Right atrium auricular region (tissue), 2 donors: ENCODE data around the gene INSL3. TPM values are rescaled to one million over a fixed set of nuclear protein-coding genes. Genes with fewer than 3 reads are reported as not detected.

ENCODE experiments used
- DNase-seq: peaks from one replicate; pipeline ENCODE4 v3.0.0-alpha.2; 2019; ENCODE audit warnings: low spot score
- H3K27ac ChIP-seq, 2 donors: fragments of 200-600 bp; sonication (generic); 1 replicate in 1 of 2; 2 replicates in 1 of 2; pipeline ENCODE4 v1.5.1; 2016 to 2019
- H3K27me3 ChIP-seq, 2 donors: fragments of 200-600 bp; sonication (generic); one replicate each; pipeline versions ENCODE4 v1.5.1 to v1.6.0; 2017 to 2019
- H3K36me3 ChIP-seq: fragments of 200-600 bp; sonication (generic); one replicate; pipeline ENCODE4 v1.5.1; 2016
- H3K4me1 ChIP-seq, 2 donors: fragments of 200-600 bp; sonication (generic); one replicate each; pipeline versions ENCODE4 v1.5.1 to v1.6.0; 2017 to 2019
- H3K4me3 ChIP-seq, 2 donors: fragments of 200-600 bp; sonication (generic); 1 replicate in 1 of 2; 2 replicates in 1 of 2; pipeline ENCODE4 v1.5.1; 2017 to 2019; ENCODE audit warnings: mild to moderate bottlenecking in 1 of 2, moderate library complexity in 1 of 2
- H3K9me3 ChIP-seq, 2 donors: fragments of 200-600 bp; sonication (generic); one replicate each; pipeline ENCODE4 v1.5.1; 2019
- total RNA-seq, 2 donors: library from RNA; depleted of rRNA; stranded (reverse); fragments of >200 nt; gene quantifications; one replicate each; pipeline ENCODE4 v1.1.0, GENCODE V29; 2016
- TF ChIP-seq, protein P1 (sequence below), 2 donors: fragments of 200-600 bp; sonication (generic); IDR thresholded peaks; one replicate each; pipeline ENCODE4 v1.5.1; 2019; ENCODE audit warnings: antibody characterized with exemption in 2 of 2

INSL3 gene
- total RNA-seq, 2 donors from 2014 or later = not detected

- no peaks in the 10 kb centered on the region for H3K9me3 ChIP-seq
These were observed 49.1 kb downstream of the INSL3 start for GRCh38 chr19:17772172-17772571.

DNA sequence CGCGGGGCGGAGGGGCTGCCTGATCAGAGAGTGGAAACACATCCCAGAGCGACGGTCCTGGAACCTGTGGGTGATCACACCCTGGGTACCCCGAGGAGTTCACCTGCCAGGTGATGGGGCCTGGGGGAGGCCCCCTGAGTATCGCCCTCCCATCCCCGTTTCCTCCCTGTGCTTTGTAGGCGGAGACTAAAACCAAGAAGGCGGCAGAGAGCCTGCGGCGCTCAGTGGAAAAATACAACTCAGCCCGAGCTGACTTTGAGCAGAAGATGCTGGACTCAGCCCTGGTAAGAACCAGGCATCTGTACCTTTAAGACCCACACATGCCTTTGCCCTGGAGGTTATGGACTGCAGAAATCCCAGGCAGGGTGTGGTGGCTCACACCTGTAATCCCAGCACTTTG lies 50.7 kb downstream of the INSL3 start:
- no peak overlapping the region for H3K27ac ChIP-seq
- no peaks in the 10 kb centered on the region for H3K36me3 ChIP-seq
- no peaks in the 10 kb centered on the region for H3K27me3 ChIP-seq
- H3K4me1 ChIP-seq = peaks cover 0 to 10% of the 10 kb centered on the region in 2 donors
- TF ChIP-seq, protein P1, sequence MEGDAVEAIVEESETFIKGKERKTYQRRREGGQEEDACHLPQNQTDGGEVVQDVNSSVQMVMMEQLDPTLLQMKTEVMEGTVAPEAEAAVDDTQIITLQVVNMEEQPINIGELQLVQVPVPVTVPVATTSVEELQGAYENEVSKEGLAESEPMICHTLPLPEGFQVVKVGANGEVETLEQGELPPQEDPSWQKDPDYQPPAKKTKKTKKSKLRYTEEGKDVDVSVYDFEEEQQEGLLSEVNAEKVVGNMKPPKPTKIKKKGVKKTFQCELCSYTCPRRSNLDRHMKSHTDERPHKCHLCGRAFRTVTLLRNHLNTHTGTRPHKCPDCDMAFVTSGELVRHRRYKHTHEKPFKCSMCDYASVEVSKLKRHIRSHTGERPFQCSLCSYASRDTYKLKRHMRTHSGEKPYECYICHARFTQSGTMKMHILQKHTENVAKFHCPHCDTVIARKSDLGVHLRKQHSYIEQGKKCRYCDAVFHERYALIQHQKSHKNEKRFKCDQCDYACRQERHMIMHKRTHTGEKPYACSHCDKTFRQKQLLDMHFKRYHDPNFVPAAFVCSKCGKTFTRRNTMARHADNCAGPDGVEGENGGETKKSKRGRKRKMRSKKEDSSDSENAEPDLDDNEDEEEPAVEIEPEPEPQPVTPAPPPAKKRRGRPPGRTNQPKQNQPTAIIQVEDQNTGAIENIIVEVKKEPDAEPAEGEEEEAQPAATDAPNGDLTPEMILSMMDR (IDR thresholded peaks at IDR 0.05) = no peak
- DNase-seq = no peak
- no peak overlapping the region for H3K4me3 ChIP-seq
- no peaks in the 10 kb centered on the region for H3K9me3 ChIP-seq

More at GRCh38 chr19:17772172-17772571, 49.1 kb downstream of the INSL3 start:
- Histone ChIP-seq H3K4me3 (no peak overlapping the region), H3K4me1 (no peaks in the 10 kb centered on the region), H3K36me3 (no peaks in the 10 kb centered on the region), H3K27ac (no peak overlapping the region), H3K27me3 (no peaks in the 10 kb centered on the region)
- TF ChIP-seq, protein P1 (IDR thresholded peaks at IDR 0.05) = no peak
- no peak for DNase-seq

DNA sequence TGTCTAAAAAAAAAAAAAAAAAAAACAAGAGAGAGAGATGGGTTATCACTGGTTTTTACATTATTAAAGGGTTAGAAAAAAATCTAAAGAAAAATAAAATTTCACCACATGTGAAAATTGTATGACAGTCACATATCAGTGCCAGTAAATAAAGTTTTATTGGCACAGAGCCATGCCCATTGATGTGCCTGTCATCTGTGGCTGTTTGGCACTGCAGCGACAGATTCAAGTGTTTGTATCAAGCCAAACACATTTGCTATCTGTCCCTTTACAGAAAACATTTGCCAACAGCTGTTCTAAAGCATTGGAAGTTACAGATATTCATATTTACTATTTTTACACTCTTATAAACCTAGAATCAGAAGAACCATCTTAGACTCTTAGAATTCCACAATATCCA lies 53.8 kb downstream of the INSL3 start:
- Histone ChIP-seq H3K9me3 (no peaks in the 10 kb centered on the region), H3K27me3 (no peaks in the 10 kb centered on the region), H3K4me1 (peaks cover 0 to 10% of the 10 kb centered on the region in 2 donors), H3K4me3 (no peak overlapping the region), H3K36me3 (no peaks in the 10 kb centered on the region), H3K27ac (no peak overlapping the region)
- TF ChIP-seq, protein P1 (IDR thresholded peaks at IDR 0.05) = no peak
- DNase-seq = no peak

DNA sequence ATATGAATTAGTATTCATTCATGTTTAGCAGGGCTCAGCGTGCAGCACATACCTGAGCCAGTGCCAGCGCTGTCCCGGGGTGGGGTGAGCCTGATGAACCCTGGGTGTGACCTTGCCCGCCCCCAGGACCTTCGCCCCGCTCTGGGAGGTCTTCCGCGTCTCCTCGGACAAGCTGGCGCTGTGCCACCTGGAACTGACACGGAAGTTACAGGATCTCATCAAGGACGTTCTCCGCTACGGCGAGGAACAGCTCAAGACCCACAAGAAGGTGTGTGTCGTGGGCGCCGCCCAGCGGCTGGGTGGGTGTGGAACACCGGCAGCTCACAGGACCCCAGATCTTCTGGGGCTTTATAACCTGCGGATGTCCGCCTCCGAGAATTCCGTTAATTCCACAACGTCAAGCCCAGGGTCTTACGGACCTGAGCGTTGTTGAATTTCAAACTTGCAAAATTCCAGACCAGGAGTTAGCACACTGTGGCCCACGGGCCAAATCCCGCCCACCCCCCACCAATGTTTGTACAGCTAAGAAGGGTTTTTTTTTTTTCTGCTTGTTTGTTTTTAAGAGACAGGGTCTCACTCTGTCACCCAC lies 54.7 kb downstream of the INSL3 start:
- Histone ChIP-seq H3K9me3 (no peaks in the 10 kb centered on the region), H3K4me3 (peak overlapping the region in 1 of 2 donors; percentile 28), H3K27me3 (no peaks in the 10 kb centered on the region), H3K27ac (no peak overlapping the region), H3K4me1 (peaks cover 0 to 10% of the 10 kb centered on the region in 2 donors), H3K36me3 (no peaks in the 10 kb centered on the region)
- TF ChIP-seq, protein P1 (IDR thresholded peaks at IDR 0.05) = peak; percentile 61 to 88
- peak; percentile 82 for DNase-seq

Other genes starting within 250 kb of the INSL3 start
- gene UNC13A, start 133.2 kb downstream of the INSL3 start, total RNA-seq = under 1 TPM in 1 of 2 donors, not detected in 1; 0.08 TPM
- 10 to 100 TPM; 26.8 to 31.2 TPM for gene MAP1S, start 102.0 kb downstream of the INSL3 start, total RNA-seq
- 1 to 10 TPM in 1 of 2 donors, under 1 TPM in 1; 0.19 to 1.3 TPM for gene FCHO1, start 70.0 kb downstream of the INSL3 start, total RNA-seq
- gene B3GNT3, start 26.4 kb downstream of the INSL3 start, total RNA-seq = not detected
- 1 to 10 TPM in 1 of 2 donors, under 1 TPM in 1; 0.93 to 4.0 TPM for gene JAK3, start 26.5 kb upstream of the INSL3 start, total RNA-seq
- 100 to 1,000 TPM; 496 to 916 TPM for gene RPL18A, start 38.4 kb upstream of the INSL3 start, total RNA-seq
- gene SLC5A5, start 50.4 kb upstream of the INSL3 start, total RNA-seq = not detected
- gene CCDC124, start 111.5 kb upstream of the INSL3 start, total RNA-seq = 10 to 100 TPM; 56.7 to 65.5 TPM
- gene KCNN1, start 145.6 kb upstream of the INSL3 start, total RNA-seq = under 1 TPM; 0.56 to 0.63 TPM
- gene ARRDC2, start 186.7 kb upstream of the INSL3 start, total RNA-seq = 10 to 100 TPM; 26.7 to 42.4 TPM